Fibroblast of pulmonary artery (primary cell): ENCODE measurements around the gene STX4.

Source experiments
- DNase-seq: peaks from one replicate; pipeline ENCODE4 v3.0.0-alpha.2; 2010; ENCODE audit warnings: low read depth
- H3K4me3 ChIP-seq: replicated peaks from 2 replicates; pipeline ENCODE4 v1.5.1; 2011; ENCODE audit warnings: low read depth, mild to moderate bottlenecking, control low read depth, low read length, moderate library complexity
- CTCF ChIP-seq: IDR thresholded peaks from 2 replicates; pipeline ENCODE4 v1.5.1; 2011; ENCODE audit warnings: mild to moderate bottlenecking, control low read depth, low read length, inconsistent platforms; ENCODE audit errors: missing control alignments

STX4 gene

GRCh38 chr16:31005350-31006085, 27.8 kb upstream of the STX4 start:
- no peak overlapping the region for H3K4me3 ChIP-seq
- no peak for DNase-seq
- TF ChIP-seq CTCF, result no peak

GRCh38 chr16:31006086-31006385, 27.3 kb upstream of the STX4 start:
- no peak overlapping the region for H3K4me3 ChIP-seq
- DNase-seq, result no peak
- no peak for TF ChIP-seq CTCF

GRCh38 chr16:31006589-31006988, 26.8 kb upstream of the STX4 start:
- H3K4me3 ChIP-seq, result no peak overlapping the region
- TF ChIP-seq CTCF, result no peak
- DNase-seq, result no peak

- no peak for TF ChIP-seq CTCF
- DNase-seq, result no peak
- no peak overlapping the region for H3K4me3 ChIP-seq
Measured at GRCh38 chr16:31007684-31008083, 25.7 kb upstream of the STX4 start.

GRCh38 chr16:31008149-31008548, 25.2 kb upstream of the STX4 start:
- TF ChIP-seq CTCF, result no peak
- no peak overlapping the region for H3K4me3 ChIP-seq
- DNase-seq, result no peak

GRCh38 chr16:31008551-31008950, 24.8 kb upstream of the STX4 start:
- no peak overlapping the region for H3K4me3 ChIP-seq
- DNase-seq, result no peak
- TF ChIP-seq CTCF, result no peak

- no peak overlapping the region for H3K4me3 ChIP-seq
- no peak for DNase-seq
- no peak for TF ChIP-seq CTCF
Measured at GRCh38 chr16:31009120-31009519, 24.2 kb upstream of the STX4 start.
